K562 (cell line): ENCODE results near the gene GNG7. TPM values are rescaled to one million over a fixed set of nuclear protein-coding genes. Genes with fewer than 3 reads are reported as not detected.

Experiments
- ATAC-seq: fragments of 200-7000 bp; cut with Tn5 transposase; 3 replicates; pipeline ENCODE4 v1.9.1; 2020; ENCODE audit warnings: moderate library complexity
- BruUV-seq: library from RNA; stranded (reverse); fragments of 400-500 nt; replicated peaks from 2 replicates; lab custom pipeline; 2021; lab: Mats Ljungman, UMichigan
- CTCF ChIA-PET: fragments of 300-600 bp; formaldehyde crosslinking; extraction: SDS; loops from one replicate; lab custom pipeline; 2021; ENCODE audit warnings: low intra/inter-chr PET ratio; lab: Yijun Ruan, JAX
- POLR2A ChIA-PET: fragments of 300-600, 350-650 bp; sonication (Branson Sonifier 250); formaldehyde crosslinking; extraction: SDS; loops from one replicate; lab custom pipeline; 2021; ENCODE audit warnings: antibody characterized with exemption, inconsistent platforms; lab: Yijun Ruan, JAX
- DNase-seq, 4 experiments: peaks; one replicate each; pipeline versions ENCODE4 v3.0.0 to v3.0.0-alpha.2; 2011 to 2018; ENCODE audit warnings: low spot score in 3 of 4, mixed read lengths in 3 of 4; ENCODE audit errors: extremely low read depth in 1 of 4
- FAIRE-seq: peaks from 2 replicates; lab custom pipeline; 2011; peaks lifted over from hg19 to GRCh38; lab: Jason Lieb, UNC
- H2AFZ ChIP-seq: 2 replicates; pipeline ENCODE4 v1.6.0; 2011; ENCODE audit warnings: low read depth, low read length, control low read depth, inconsistent platforms
- H3K27ac ChIP-seq: fragments of 200-600 bp; 3 replicates; pipeline ENCODE4 v1.8.0; 2011; ENCODE audit warnings: low read depth, mild to moderate bottlenecking, control low read depth, inconsistent platforms, low read length, moderate library complexity, mixed read lengths; ENCODE audit errors: extremely low read depth
- H3K27me3 ChIP-seq, 2 experiments: fragments of 300-600 bp in 1 of 2; 2 replicates in 1 of 2; 3 replicates in 1 of 2; pipeline versions ENCODE4 v1.6.0 to v1.8.0; 2011; ENCODE audit warnings: inconsistent platforms in 2 of 2, low read length in 2 of 2, mild to moderate bottlenecking in 1 of 2, mixed read lengths in 1 of 2, moderate library complexity in 1 of 2; ENCODE audit not compliant: control insufficient read depth in 2 of 2, insufficient read depth in 2 of 2
- H3K36me3 ChIP-seq: fragments of 300-600 bp; 3 replicates; pipeline ENCODE4 v1.8.0; 2011; ENCODE audit warnings: mild to moderate bottlenecking, low read length, inconsistent platforms; ENCODE audit not compliant: control insufficient read depth, insufficient read depth
- H3K4me1 ChIP-seq, 2 experiments: fragments of 200-600 bp in 1 of 2; replicated peaks in 1 of 2; 2 replicates in 1 of 2; 3 replicates in 1 of 2; pipeline versions ENCODE4 v1.5.1 to v1.8.0; 2011; ENCODE audit warnings: inconsistent platforms in 2 of 2, low read length in 2 of 2, mild to moderate bottlenecking in 1 of 2, mixed read lengths in 1 of 2, moderate library complexity in 1 of 2; ENCODE audit not compliant: control insufficient read depth in 2 of 2, insufficient read depth in 2 of 2
- H3K4me2 ChIP-seq: 2 replicates; pipeline ENCODE4 v1.6.1; 2011; ENCODE audit warnings: low read length, control low read depth, inconsistent platforms, mixed read lengths; ENCODE audit not compliant: insufficient read depth
- H3K4me3 ChIP-seq: fragments of 200-600 bp; sonication (generic), shearing (Covaris generic); 2 replicates; pipeline ENCODE4 v1.5.1; 2016; ENCODE audit warnings: control low read depth, inconsistent platforms
- H3K79me2 ChIP-seq: fragments of 200-600 bp; 3 replicates; pipeline ENCODE4 v1.8.0; 2011; ENCODE audit warnings: low read length, inconsistent platforms; ENCODE audit not compliant: control insufficient read depth, insufficient read depth
- H3K9ac ChIP-seq, 2 experiments: 2 replicates each; pipeline versions ENCODE4 v1.6.0 to v1.6.1; 2011; ENCODE audit warnings: low read depth in 2 of 2, low read length in 2 of 2, control low read depth in 1 of 2, inconsistent platforms in 1 of 2, mild to moderate bottlenecking in 1 of 2, mixed read lengths in 1 of 2; ENCODE audit not compliant: insufficient read depth in 1 of 2
- H3K9me1 ChIP-seq: one replicate; pipeline ENCODE4 v1.6.0; 2011; ENCODE audit warnings: inconsistent platforms, mild to moderate bottlenecking, low read length, moderate library complexity; ENCODE audit not compliant: control insufficient read depth, insufficient read depth
- H3K9me3 ChIP-seq: replicated peaks from 2 replicates; pipeline ENCODE4 v1.5.1; 2011; ENCODE audit warnings: low read depth, low read length, inconsistent platforms; ENCODE audit not compliant: control insufficient read depth, insufficient read depth
- H4K20me1 ChIP-seq: replicated peaks from 2 replicates; pipeline ENCODE4 v1.6.1; 2011; ENCODE audit warnings: low read length, inconsistent platforms, mixed read lengths; ENCODE audit not compliant: control insufficient read depth, insufficient read depth
- ETV6 ChIP-seq, 3 experiments: fragments of 150-350 bp in 1 of 3; sonication (generic) in 1 of 3; formaldehyde crosslinking in 1 of 3; IDR thresholded peaks; 2 replicates each; pipeline versions ENCODE4 v1.6.1 to v1.8.0; 2014 to 2022; ENCODE audit warnings: borderline replicate concordance in 2 of 3, low read depth in 2 of 3, antibody characterized with exemption in 1 of 3, low read length in 1 of 3, mild to moderate bottlenecking in 1 of 3, missing genetic modification reagents in 1 of 3
- FOXA3 ChIP-seq, 2 experiments: fragments of 450-650 bp in 1 of 2; sonication (generic) in 1 of 2; formaldehyde crosslinking; IDR thresholded peaks in 1 of 2; conservative IDR thresholded peaks in 1 of 2; 2 replicates each; pipeline versions ENCODE4 v1.4.0 to v1.8.0; 2020 to 2022; ENCODE audit warnings: mild to moderate bottlenecking in 2 of 2, missing genetic modification reagents in 1 of 2
- RBM39 ChIP-seq: fragments of 200-400 bp; formaldehyde crosslinking; optimal IDR thresholded peaks from 2 replicates; pipeline ENCODE3; 2018; ENCODE audit warnings: low read depth, low read length
- RHOXF2B ChIP-seq: fragments of 250-450 bp; sonication (Bioruptor Pico); conservative IDR thresholded peaks from 2 replicates; pipeline ENCODE4 v1.5.1; 2021
- SP1 ChIP-seq: sonication (generic); formaldehyde crosslinking; IDR thresholded peaks from 2 replicates; pipeline ENCODE4 v1.8.1; 2022; ENCODE audit warnings: mild to moderate bottlenecking, missing genetic modification reagents
- THAP12 ChIP-seq: fragments of 250-450 bp; sonication (Bioruptor Pico); IDR thresholded peaks from 2 replicates; pipeline ENCODE4 v1.9.0; 2021; ENCODE audit warnings: mild to moderate bottlenecking, inconsistent platforms
- TRIM24 ChIP-seq, 2 experiments: fragments of 450-650 bp; IDR thresholded peaks; 2 replicates each; pipeline ENCODE4 v1.6.1; 2016
- U2AF2 ChIP-seq: fragments of 200-400 bp; formaldehyde crosslinking; optimal IDR thresholded peaks from 2 replicates; pipeline ENCODE3; 2017; ENCODE audit warnings: low read depth, mild to moderate bottlenecking, low read length
- ZBTB2 ChIP-seq: fragments of 450-650 bp; IDR thresholded peaks from 2 replicates; pipeline ENCODE4 v1.6.1; 2016; ENCODE audit warnings: antibody characterized with exemption
- ZFP91 ChIP-seq: sonication (generic); formaldehyde crosslinking; IDR thresholded peaks from 2 replicates; pipeline ENCODE4 v1.8.0; 2022; ENCODE audit warnings: mild to moderate bottlenecking, missing genetic modification reagents
- ZNF12 ChIP-seq: sonication (generic); formaldehyde crosslinking; IDR thresholded peaks from 2 replicates; pipeline ENCODE4 v1.4.0; 2020; ENCODE audit warnings: mild to moderate bottlenecking, missing genetic modification reagents
- ZNF561 ChIP-seq: fragments of 450-650 bp; formaldehyde crosslinking; conservative IDR thresholded peaks from 2 replicates; pipeline ENCODE4 v1.4.0; 2020; ENCODE audit warnings: mild to moderate bottlenecking, moderate library complexity
- ZNF717 ChIP-seq: fragments of 250-450 bp; sonication (Bioruptor Pico); IDR thresholded peaks from 2 replicates; pipeline ENCODE4 v1.5.0; 2021
- WGBS: fragments of 100-300 bp; shearing (Covaris generic); methylation state at CpG from one replicate; pipeline ENCODE4 v1.1.6; 2016; ENCODE audit warnings: low coverage, mixed read lengths; ENCODE audit not compliant: insufficient coverage; ENCODE audit errors: missing lambda C conversion rate; 5-methylcytosine and 5-hydroxymethylcytosine counted together
- in situ Hi-C: fragments of 300-500 bp; cut with MboI; formaldehyde crosslinking; loops from 4 replicates; pipeline ENCODE4 v1.15.0; 2018; ENCODE audit warnings: inconsistent platforms, mixed read lengths
- intact Hi-C: fragments of 100-400 bp; cut with micrococcal nuclease; formaldehyde crosslinking; loops from 2 replicates; pipeline ENCODE4 v1.14.2; 2022
- polyA plus RNA-seq, 8 experiments: library from polyadenylated mRNA; depleted of rRNA in 4 of 8; stranded (reverse) in 5 of 8; unstranded in 3 of 8; fragments of >200 nt; fragmentation: Nextera tagmentation in 2 of 8; fragmentation: Illumina TruSeq in 1 of 8; extraction: Ambion mirVana in 2 of 8; extraction: Trizol in 1 of 8; gene quantifications; 2 replicates each; pipeline versions ENCODE4 v1.2.1 to v1.2.3, GENCODE V29; 2011 to 2014; ENCODE audit warnings: inconsistent platforms in 1 of 8, missing spikeins in 1 of 8
- total RNA-seq, 7 experiments: library from RNA; depleted of rRNA in 6 of 7; stranded (reverse); fragments of >200 nt in 6 of 7; fragmentation: Illumina TruSeq in 2 of 7; extraction: Trizol in 2 of 7; gene quantifications; 2 replicates each; pipeline versions ENCODE4 v1.2.1 to v1.2.3, GENCODE V29; 2011 to 2021; ENCODE audit warnings: low replicate concordance in 1 of 7
- TF ChIP-seq, protein P1 (sequence below): fragments of 450-650 bp; formaldehyde crosslinking; IDR thresholded peaks from 2 replicates; pipeline ENCODE4 v1.4.0; 2020; ENCODE audit warnings: mild to moderate bottlenecking, moderate library complexity

Gene GNG7
- total and polyA plus RNA-seq, 9 of the 15 experiments (the other 6 are each of a cell fraction or from before 2014, with no cell fraction given) = 0.01 to 0.20 (median 0.06) TPM; not detected in 1

- TF ChIP-seq ZFP91 (CRISPR knock-in tag) = no peak
- TF ChIP-seq RBM39 = no peak
- TF ChIP-seq ZNF12 (CRISPR knock-in tag) = no peak
- TF ChIP-seq U2AF2 = no peak
- TF ChIP-seq TRIM24 (IDR thresholded peaks at IDR 0.05) = no peak
- no peak for TF ChIP-seq SP1 (CRISPR knock-in tag)
- no peak for TF ChIP-seq RHOXF2B (CRISPR knock-in tag)
- TF ChIP-seq, all 486 proteins: peak for 0
Observed at GRCh38 chr19:2676823-2677222, 25.7 kb downstream of the GNG7 start (continued).

- FAIRE-seq (no peak), ATAC-seq (no peak), DNase-seq (no peak)
- no peak overlapping the region for H3K27ac ChIP-seq
- no peak overlapping the region for H3K4me3 ChIP-seq
- peaks cover 34 to 67% of the 10 kb centered on the region in 2 experiments for H3K27me3 ChIP-seq
- in situ Hi-C loops (no loop called here), intact Hi-C loops (no loop called here)
- H3K9me3 ChIP-seq = no peaks in the 10 kb centered on the region; the same call in 1 of the 2 replicates
- peaks cover 0 to 3% of the 10 kb centered on the region in 2 experiments; a peak in 3 of 5 replicates for H3K4me1 ChIP-seq
- ChIA-PET CTCF (no interaction called here), POLR2A (interaction anchor here (0.6 kb wide), 1 partner anchor 254 kb away, joined by 3 read pairs; no protein-coding TSS in a partner anchor)
- no peaks in the 10 kb centered on the region for H3K79me2 ChIP-seq
- H3K36me3 ChIP-seq = no peaks in the 10 kb centered on the region
- H3K4me2 ChIP-seq = no peak overlapping the region
- no peak overlapping the region for H3K9ac ChIP-seq
- no TSS peak for BruUV-seq
- no peak overlapping the region for H2AFZ ChIP-seq
- H3K9me1 ChIP-seq = no peaks in the 10 kb centered on the region
- H4K20me1 ChIP-seq = no peaks in the 10 kb centered on the region
- WGBS = under 1% methylated on average over 11 of the region's 11 CpGs
- TF ChIP-seq SP1 (CRISPR knock-in tag) = no peak
- TF ChIP-seq FOXA3 (CRISPR knock-in tag; conservative IDR thresholded peaks at IDR 0.05 in 1 of 2, IDR thresholded peaks at IDR 0.05 in 1 of 2) = no peak
- no peak for TF ChIP-seq ZNF561
- TF ChIP-seq ZBTB2 = no peak
- TF ChIP-seq, protein P1, sequence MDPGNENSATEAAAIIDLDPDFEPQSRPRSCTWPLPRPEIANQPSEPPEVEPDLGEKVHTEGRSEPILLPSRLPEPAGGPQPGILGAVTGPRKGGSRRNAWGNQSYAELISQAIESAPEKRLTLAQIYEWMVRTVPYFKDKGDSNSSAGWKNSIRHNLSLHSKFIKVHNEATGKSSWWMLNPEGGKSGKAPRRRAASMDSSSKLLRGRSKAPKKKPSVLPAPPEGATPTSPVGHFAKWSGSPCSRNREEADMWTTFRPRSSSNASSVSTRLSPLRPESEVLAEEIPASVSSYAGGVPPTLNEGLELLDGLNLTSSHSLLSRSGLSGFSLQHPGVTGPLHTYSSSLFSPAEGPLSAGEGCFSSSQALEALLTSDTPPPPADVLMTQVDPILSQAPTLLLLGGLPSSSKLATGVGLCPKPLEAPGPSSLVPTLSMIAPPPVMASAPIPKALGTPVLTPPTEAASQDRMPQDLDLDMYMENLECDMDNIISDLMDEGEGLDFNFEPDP (CRISPR knock-in tag) = no peak
- no peak for TF ChIP-seq ZNF717 (CRISPR knock-in tag)
- no peak for TF ChIP-seq THAP12 (CRISPR knock-in tag)
- no peak for TF ChIP-seq ETV6 (IDR thresholded peaks at IDR 0.05; ENCODE audit: borderline replicate concordance in 1 of 2, low read depth in 2 of 2, low read length in 1 of 2)
- no peak for TF ChIP-seq ETV6 (CRISPR knock-in tag; IDR thresholded peaks at IDR 0.05; ENCODE audit: borderline replicate concordance)
Observed at GRCh38 chr19:2675892-2676291, 26.6 kb downstream of the GNG7 start.
